Measurements from ENCODE around the gene GRM7.

- no peak for TF ChIP-seq CTCF (IDR thresholded peaks at IDR 0.05; ENCODE audit: low read depth, low read length)
- TF ChIP-seq EZH2phosphoT487 (IDR thresholded peaks at IDR 0.05; ENCODE audit: low read depth), result no peak
Measured at GRCh38 chr3:7377103-7377502, 516.2 kb downstream of the GRM7 start.
